Measurements from ENCODE around the gene EGFL7. TPM values are rescaled to one million over a fixed set of nuclear protein-coding genes. Genes with fewer than 3 reads are reported as not detected.

Gene EGFL7
- 10 to 100 TPM; 31.0 to 75.6 (median 46.0) TPM for total RNA-seq
- 10 to 100 TPM in 2 of 3 donors, 1 to 10 TPM in 1; 6.0 to 43.5 (median 27.6) TPM for polyA plus RNA-seq

- intact Hi-C loops (cut with DNase I): no loop called here
- H3K36me3 ChIP-seq: no peaks in the 10 kb centered on the region
- H3K4me1 ChIP-seq: peaks cover 0 to 18% (median 12%) of the 10 kb centered on the region in 4 donors
- H3K27me3 ChIP-seq: peaks cover 15 to 78% (median 47%) of the 10 kb centered on the region in 3 donors
- 51 to 62% methylated on average over 38 of the region's 38 CpGs for WGBS, 2 donors
- H3K4me3 ChIP-seq: peak within 1 kb of the TSS; percentile 19 to 50 (median 36)
- DNase-seq: no peak
- H3K9me3 ChIP-seq: no peaks in the 10 kb centered on the region
- TF ChIP-seq POLR2AphosphoS5 (IDR thresholded peaks at IDR 0.05) (peak; percentile 39 to 82 (median 66)), POLR2A (IDR thresholded peaks at IDR 0.05) (peak; percentile 24 to 40), EP300 (IDR thresholded peaks at IDR 0.05) (no peak), CTCF (IDR thresholded peaks at IDR 0.05) (no peak)
- peak within 1 kb of the TSS; percentile 42 to 70 (median 52) for H3K27ac ChIP-seq
These were observed at the start of gene EGFL7 for GRCh38 chr9:136662656-136663581. Gene EGFL7, plus strand, starts transcription at chr9:136662916. Its CDS starts 5,367 bp downstream, at chr9:136668283.

GRCh38 chr9:136613824-136614371 lies 48.8 kb upstream of the EGFL7 start:
- no peak for TF ChIP-seq CTCF (IDR thresholded peaks at IDR 0.05)
- TF ChIP-seq POLR2AphosphoS5 (IDR thresholded peaks at IDR 0.05): no peak
- TF ChIP-seq POLR2A (IDR thresholded peaks at IDR 0.05): no peak
- TF ChIP-seq EP300 (IDR thresholded peaks at IDR 0.05): no peak
- H3K4me1 ChIP-seq: peaks cover 0 to 18% (median 10%) of the 10 kb centered on the region in 4 donors
- H3K27ac ChIP-seq: peak overlapping the region in 3 of 4 donors; percentile 28 to 37 (median 34)
- H3K4me3 ChIP-seq: no peak overlapping the region
- WGBS, 2 donors: 77 to 78% methylated on average over 19 of the region's 19 CpGs
- no peaks in the 10 kb centered on the region for H3K9me3 ChIP-seq
- no peak for DNase-seq
- intact Hi-C loops (cut with DNase I): no loop called here
- no peaks in the 10 kb centered on the region for H3K36me3 ChIP-seq
- H3K27me3 ChIP-seq: no peaks in the 10 kb centered on the region

- Histone ChIP-seq H3K36me3 (no peaks in the 10 kb centered on the region), H3K27ac (peak overlapping the region in 3 of 4 donors; percentile 31 to 56 (median 37)), H3K4me3 (no peak overlapping the region), H3K4me1 (peaks cover 0 to 18% (median 10%) of the 10 kb centered on the region in 4 donors), H3K9me3 (no peaks in the 10 kb centered on the region), H3K27me3 (no peaks in the 10 kb centered on the region)
- WGBS, 2 donors: 83 to 90% methylated on average over 22 of the region's 22 CpGs
- no peak for DNase-seq
- TF ChIP-seq CTCF (IDR thresholded peaks at IDR 0.05) (no peak), POLR2AphosphoS5 (IDR thresholded peaks at IDR 0.05) (peak in 1 of 4 donors; percentile 52)
- intact Hi-C loops (cut with DNase I): no loop called here
These were observed 48.3 kb upstream of the EGFL7 start for GRCh38 chr9:136614372-136614922.

GRCh38 chr9:136614967-136615623 lies 47.6 kb upstream of the EGFL7 start:
- TF ChIP-seq POLR2A (IDR thresholded peaks at IDR 0.05) (no peak), POLR2AphosphoS5 (IDR thresholded peaks at IDR 0.05) (no peak), EP300 (IDR thresholded peaks at IDR 0.05) (no peak), CTCF (IDR thresholded peaks at IDR 0.05) (no peak)
- DNase-seq: no peak
- Histone ChIP-seq H3K4me3 (no peak overlapping the region), H3K27me3 (no peaks in the 10 kb centered on the region), H3K27ac (peak overlapping the region in 2 of 4 donors; percentile 31 to 56), H3K36me3 (no peaks in the 10 kb centered on the region), H3K4me1 (peaks cover 0 to 20% (median 10%) of the 10 kb centered on the region in 4 donors), H3K9me3 (no peaks in the 10 kb centered on the region)
- 59 to 80% methylated on average over 25 of the region's 25 CpGs for WGBS, 2 donors
- intact Hi-C loops (cut with DNase I): no loop called here

Data from sigmoid colon (tissue), 7 donors.